SKM-1 (cell line): Measurements from ENCODE around the gene GRAMD2A.

Experiments used
- DNase-seq: peaks from one replicate; lab custom pipeline; 2025; ENCODE audit not compliant: unreplicated experiment; lab: John Stamatoyannopoulos, UW

GRAMD2A gene

GRCh38 chr15:72168808-72169190, 28.8 kb downstream of the GRAMD2A start:
- DNase-seq: no peak

- DNase-seq: no peak
Measured at GRCh38 chr15:72168131-72168807, 29.3 kb downstream of the GRAMD2A start.

GRCh38 chr15:72167445-72167844, 30.1 kb downstream of the GRAMD2A start:
- no peak for DNase-seq

GRCh38 chr15:72166716-72167417, 30.7 kb downstream of the GRAMD2A start:
- DNase-seq: no peak

- no peak for DNase-seq
Measured at GRCh38 chr15:72163719-72164118, 33.9 kb downstream of the GRAMD2A start.

GRCh38 chr15:72162569-72162968, 35.0 kb downstream of the GRAMD2A start:
- DNase-seq: no peak

GRCh38 chr15:72161361-72162132, 36.0 kb downstream of the GRAMD2A start:
- no peak for DNase-seq

- DNase-seq: no peak
Measured at GRCh38 chr15:72160696-72161245, 36.8 kb downstream of the GRAMD2A start.

GRCh38 chr15:72156928-72157327, 40.7 kb downstream of the GRAMD2A start:
- peak; percentile 31 for DNase-seq

- DNase-seq: peak; percentile 80
Measured at GRCh38 chr15:72155635-72156616, 41.7 kb downstream of the GRAMD2A start.

- no peak for DNase-seq
Measured at GRCh38 chr15:72155003-72155621, 42.5 kb downstream of the GRAMD2A start.

GRCh38 chr15:72154316-72154715, 43.3 kb downstream of the GRAMD2A start:
- no peak for DNase-seq

GRCh38 chr15:72153269-72154000, 44.2 kb downstream of the GRAMD2A start:
- no peak for DNase-seq

GRCh38 chr15:72147418-72147817, 50.2 kb downstream of the GRAMD2A start:
- DNase-seq: peak; percentile 57

- no peak for DNase-seq
Measured at GRCh38 chr15:72146934-72147333, 50.7 kb downstream of the GRAMD2A start.

GRCh38 chr15:72146221-72146620, 51.4 kb downstream of the GRAMD2A start:
- DNase-seq: no peak

GRCh38 chr15:72141171-72142084, 56.2 kb downstream of the GRAMD2A start:
- DNase-seq: peak; percentile 46

GRCh38 chr15:72140088-72140487, 57.5 kb downstream of the GRAMD2A start:
- no peak for DNase-seq
